Natural killer cell treated with Interleukin-12 subunit alpha and Interleukin-12 subunit beta and Interleukin-15 and Interleukin-18, amount 100 ng/mL, for 72 hours (primary cell): ENCODE measurements around the gene PHLDB3. TPM values are rescaled to one million over a fixed set of nuclear protein-coding genes. Genes with fewer than 3 reads are reported as not detected.
A peak's percentile ranks its signal among the peaks of the same experiment; 100 is the strongest.
"Not testable (repeated sequence)": the region's sequence is repeated elsewhere in the genome, so short reads cannot be mapped to it uniquely, and the experiment has no call there.

Experiments used
- ATAC-seq, 2 donors: fragments of 150-1000 bp; cut with Tn5 transposase in 1 of 2; sonication (Bioruptor Pico), chemical (Tn5 transposase) in 1 of 2; 2 replicates each; pipeline ENCODE4 v1.10.0; 2021
- DNase-seq: peaks from one replicate; pipeline ENCODE4 v3.0.0; 2022; ENCODE audit warnings: low spot score
- H3K27ac Mint-ChIP-seq, 2 donors: 1 replicate in 1 of 2; 2 replicates in 1 of 2; pipeline ENCODE4 v1.8.0; 2022; ENCODE audit warnings: mixed read lengths in 2 of 2, mild to moderate bottlenecking in 1 of 2, moderate library complexity in 1 of 2
- H3K27me3 Mint-ChIP-seq, 2 donors: 1 replicate in 1 of 2; 2 replicates in 1 of 2; pipeline ENCODE4 v1.8.0; 2022; ENCODE audit warnings: mixed read lengths in 2 of 2
- H3K36me3 Mint-ChIP-seq: one replicate; pipeline ENCODE4 v1.8.0; 2022; ENCODE audit warnings: mixed read lengths
- H3K4me1 Mint-ChIP-seq, 2 donors: 1 replicate in 1 of 2; 2 replicates in 1 of 2; pipeline ENCODE4 v1.8.0; 2022; ENCODE audit warnings: low read depth in 2 of 2, mixed read lengths in 2 of 2, mild to moderate bottlenecking in 1 of 2
- H3K4me3 Mint-ChIP-seq: one replicate; pipeline ENCODE4 v1.8.0; 2022; ENCODE audit warnings: mixed read lengths
- H3K9me3 Mint-ChIP-seq: 2 replicates; pipeline ENCODE4 v1.8.0; 2022; ENCODE audit warnings: mixed read lengths
- total RNA-seq, 2 donors: library from RNA; stranded (reverse); gene quantifications; one replicate each; pipeline ENCODE4 v1.2.3, GENCODE V29; 2022

Gene PHLDB3
- total RNA-seq, 2 donors from 2014 or later = 10.5 to 18.7 TPM

GRCh38 chr19:43447655-43448054 is 56.9 kb downstream of the PHLDB3 start:
- H3K27me3 Mint-ChIP-seq = peaks cover 3 to 5% of the 10 kb centered on the region in 2 donors
- DNase-seq (no peak), ATAC-seq (no peak)
- no peak overlapping the region for H3K27ac Mint-ChIP-seq
- peaks cover 4 to 6% of the 10 kb centered on the region in 2 donors for H3K4me1 Mint-ChIP-seq
- H3K36me3 Mint-ChIP-seq = peaks cover 5% of the 10 kb centered on the region
- no peaks in the 10 kb centered on the region for H3K9me3 Mint-ChIP-seq
- H3K4me3 Mint-ChIP-seq = no peak overlapping the region

DNA sequence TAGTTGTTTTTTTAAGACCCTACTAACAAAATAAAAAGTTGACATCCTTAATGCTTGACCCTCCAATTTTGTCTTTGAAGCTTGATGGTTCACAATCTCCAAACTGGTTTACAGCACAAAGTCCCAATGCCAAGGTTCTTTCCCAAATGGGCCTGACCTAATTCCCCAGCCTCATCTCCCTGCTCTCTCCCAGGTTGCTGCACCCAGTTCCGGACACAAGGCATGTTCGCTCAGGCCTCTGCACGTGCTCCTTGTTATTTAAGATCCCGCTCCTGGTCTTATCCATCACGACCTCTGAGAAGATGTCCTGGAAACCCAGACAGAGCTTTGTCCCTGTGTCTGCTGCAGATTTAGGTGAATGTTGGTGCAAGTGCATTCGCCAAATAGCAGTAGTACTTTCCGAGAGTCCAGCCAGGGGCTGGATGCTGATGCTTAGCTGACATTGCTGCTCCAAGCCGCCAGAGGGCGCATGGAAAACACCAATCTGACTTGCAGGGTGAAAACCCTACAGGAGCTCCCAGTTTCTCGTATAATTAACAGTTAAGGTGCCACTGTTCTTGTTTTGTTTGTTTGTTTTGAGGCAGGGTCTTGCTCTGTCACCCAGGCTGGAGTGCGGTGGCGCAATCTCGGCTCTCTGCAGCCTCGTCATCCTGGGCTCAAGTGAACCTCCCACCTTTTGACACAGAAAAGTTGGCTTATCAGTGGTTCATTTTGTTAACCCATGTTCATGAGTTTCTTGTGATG is 57.6 kb downstream of the PHLDB3 start:
- H3K27ac Mint-ChIP-seq = no peak overlapping the region
- H3K9me3 Mint-ChIP-seq = no peaks in the 10 kb centered on the region
- peak; percentile 68 to 77 for ATAC-seq
- no peaks in the 10 kb centered on the region for H3K36me3 Mint-ChIP-seq
- H3K4me1 Mint-ChIP-seq = peaks cover 4 to 6% of the 10 kb centered on the region in 2 donors
- DNase-seq = peak; percentile 78
- H3K4me3 Mint-ChIP-seq = no peak overlapping the region
- H3K27me3 Mint-ChIP-seq = no peaks in the 10 kb centered on the region

DNA sequence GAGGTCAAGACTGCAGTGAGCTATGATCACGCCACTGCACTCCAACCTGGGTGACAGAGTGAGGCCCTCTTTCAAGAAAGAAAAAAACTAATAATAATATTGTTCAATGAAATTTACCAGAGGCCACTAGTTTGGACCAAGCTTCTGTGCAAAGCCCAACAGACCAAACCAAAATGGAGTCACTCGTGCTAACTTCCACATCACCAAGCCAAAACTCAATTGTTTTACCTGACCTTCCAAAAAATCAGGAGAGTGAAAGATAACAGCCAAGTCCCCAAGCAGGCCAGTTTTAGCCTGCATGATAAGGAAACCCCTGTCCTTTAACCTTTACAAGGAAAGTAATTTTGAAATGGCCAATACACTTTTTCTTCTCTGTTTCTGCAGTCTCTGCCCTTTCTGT is 59.1 kb downstream of the PHLDB3 start:
- H3K36me3 Mint-ChIP-seq = no peaks in the 10 kb centered on the region
- ATAC-seq (no peak), DNase-seq (no peak)
- peaks cover 7% of the 10 kb centered on the region in 2 donors for H3K4me1 Mint-ChIP-seq
- H3K27ac Mint-ChIP-seq = no peak overlapping the region
- H3K9me3 Mint-ChIP-seq = no peaks in the 10 kb centered on the region
- no peak overlapping the region for H3K4me3 Mint-ChIP-seq
- no peaks in the 10 kb centered on the region for H3K27me3 Mint-ChIP-seq

GRCh38 chr19:43444531-43445287 is 59.8 kb downstream of the PHLDB3 start:
- Mint-ChIP-seq H3K36me3 (no peaks in the 10 kb centered on the region), H3K27me3 (no peaks in the 10 kb centered on the region), H3K27ac (no peak overlapping the region), H3K4me3 (no peak overlapping the region), H3K4me1 (peaks cover 10 to 11% of the 10 kb centered on the region in 2 donors), H3K9me3 (no peaks in the 10 kb centered on the region)
- no peak for DNase-seq
- ATAC-seq = no peak

DNA sequence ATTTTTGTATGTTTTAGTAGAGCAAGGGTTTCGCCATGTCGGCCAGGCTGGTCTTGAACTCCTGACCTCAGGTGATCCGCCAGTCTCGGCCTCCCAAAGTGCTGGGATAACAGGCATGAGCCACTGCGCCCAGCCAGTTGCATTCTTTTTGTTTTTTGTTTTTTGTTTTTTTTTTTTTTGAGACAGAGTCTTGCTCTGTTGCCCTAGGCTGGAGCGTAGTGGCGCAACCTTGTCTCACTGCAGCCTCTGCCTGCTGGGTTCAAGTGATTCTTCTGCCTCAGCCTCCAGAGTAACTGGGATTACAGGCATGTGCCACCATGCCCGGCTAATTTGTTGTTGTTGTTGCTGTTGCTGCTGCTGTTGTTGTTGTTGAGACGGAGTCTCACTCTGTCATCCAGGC is 60.5 kb downstream of the PHLDB3 start:
- not testable (repeated sequence) for DNase-seq, H3K27ac Mint-ChIP-seq, H3K9me3 Mint-ChIP-seq, H3K4me3 Mint-ChIP-seq, H3K27me3 Mint-ChIP-seq, H3K36me3 Mint-ChIP-seq, ATAC-seq
- H3K4me1 Mint-ChIP-seq = peaks cover 14 to 16% of the 10 kb centered on the region in 2 donors

GRCh38 chr19:43441716-43442115 is 62.8 kb downstream of the PHLDB3 start:
- peaks cover 21 to 27% of the 10 kb centered on the region in 2 donors for H3K4me1 Mint-ChIP-seq
- no peak overlapping the region for H3K27ac Mint-ChIP-seq
- no peaks in the 10 kb centered on the region for H3K9me3 Mint-ChIP-seq
- H3K27me3 Mint-ChIP-seq = no peaks in the 10 kb centered on the region
- no peaks in the 10 kb centered on the region for H3K36me3 Mint-ChIP-seq
- no peak overlapping the region for H3K4me3 Mint-ChIP-seq
- ATAC-seq = no peak
- DNase-seq = no peak

GRCh38 chr19:43439709-43440063 is 64.9 kb downstream of the PHLDB3 start:
- ATAC-seq = no peak
- no peak overlapping the region for H3K4me3 Mint-ChIP-seq
- peaks cover 23 to 34% of the 10 kb centered on the region in 2 donors for H3K4me1 Mint-ChIP-seq
- no peaks in the 10 kb centered on the region for H3K27me3 Mint-ChIP-seq
- H3K9me3 Mint-ChIP-seq = no peaks in the 10 kb centered on the region
- no peak for DNase-seq
- no peak overlapping the region for H3K27ac Mint-ChIP-seq
- no peaks in the 10 kb centered on the region for H3K36me3 Mint-ChIP-seq

GRCh38 chr19:43439032-43439708 is 65.4 kb downstream of the PHLDB3 start:
- Mint-ChIP-seq H3K4me3 (peak overlapping the region; percentile 26), H3K9me3 (no peaks in the 10 kb centered on the region), H3K27me3 (no peaks in the 10 kb centered on the region), H3K4me1 (peaks cover 23 to 34% of the 10 kb centered on the region in 2 donors), H3K27ac (peak overlapping the region; percentile 54 to 73), H3K36me3 (no peaks in the 10 kb centered on the region)
- peak in 1 of 2 donors; percentile 73 for ATAC-seq
- no peak for DNase-seq

DNA sequence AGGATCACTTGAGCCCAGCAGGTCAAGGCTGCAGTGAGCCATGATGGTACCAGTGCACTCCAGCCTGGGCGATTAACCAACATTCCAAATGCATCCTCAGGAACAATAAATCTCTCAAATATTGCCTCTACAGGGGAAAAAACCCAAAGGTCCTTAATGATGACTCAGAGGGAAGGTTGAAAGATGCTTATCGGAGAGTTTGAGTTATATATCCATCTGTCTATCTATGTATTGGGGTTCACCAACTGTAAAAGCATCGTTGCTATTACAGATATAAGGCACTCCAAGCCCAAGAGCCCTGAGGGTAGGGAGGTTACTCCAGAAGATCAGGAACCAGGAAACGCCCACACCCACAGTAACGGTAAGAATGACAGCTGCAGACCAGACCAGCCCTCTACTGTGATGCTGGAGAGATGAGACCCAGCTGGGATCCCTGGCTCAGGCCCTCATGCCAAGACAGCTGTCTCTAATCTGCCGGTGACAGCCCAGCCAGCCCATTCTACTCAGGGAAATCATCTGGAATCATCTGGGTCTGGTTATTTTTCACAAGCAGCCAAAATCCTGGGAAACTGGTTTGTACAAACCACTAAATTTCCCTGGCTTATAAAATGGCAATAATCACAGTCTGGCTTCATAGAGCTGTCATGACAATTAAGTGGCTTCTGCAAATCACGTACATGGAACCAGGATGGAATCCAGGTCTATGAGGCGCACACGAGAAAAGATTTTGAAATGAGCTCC is 66.1 kb downstream of the PHLDB3 start:
- peak overlapping the region; percentile 26 for H3K4me3 Mint-ChIP-seq
- peak overlapping the region; percentile 54 to 73 for H3K27ac Mint-ChIP-seq
- no peak for DNase-seq
- ATAC-seq = no peak
- H3K4me1 Mint-ChIP-seq = peaks cover 23 to 34% of the 10 kb centered on the region in 2 donors
- H3K36me3 Mint-ChIP-seq = no peaks in the 10 kb centered on the region
- H3K9me3 Mint-ChIP-seq = no peaks in the 10 kb centered on the region
- no peaks in the 10 kb centered on the region for H3K27me3 Mint-ChIP-seq

DNA sequence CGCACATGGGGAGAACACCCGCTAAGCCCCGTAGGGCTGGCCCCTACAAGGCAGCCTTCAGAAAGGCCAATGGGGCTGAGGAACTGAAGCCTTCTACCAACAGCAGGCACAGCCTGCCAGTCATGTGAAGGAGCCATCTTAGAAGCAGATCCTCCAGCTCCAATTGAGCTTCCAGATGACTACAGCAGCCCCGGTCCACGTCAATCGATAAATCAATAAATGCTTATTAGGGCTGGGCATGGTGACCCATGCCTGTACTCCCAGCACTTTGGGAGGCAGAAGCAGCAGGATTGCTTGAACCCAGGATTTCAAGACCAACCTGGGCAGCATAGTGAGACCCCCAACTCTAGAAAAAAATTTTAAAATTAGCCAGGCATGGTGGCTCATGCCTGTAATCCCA is 66.8 kb downstream of the PHLDB3 start:
- H3K9me3 Mint-ChIP-seq = no peaks in the 10 kb centered on the region
- no peaks in the 10 kb centered on the region for H3K36me3 Mint-ChIP-seq
- DNase-seq (no peak), ATAC-seq (no peak)
- peak overlapping the region; percentile 29 to 56 for H3K27ac Mint-ChIP-seq
- H3K4me1 Mint-ChIP-seq = peaks cover 27 to 34% of the 10 kb centered on the region in 2 donors
- H3K27me3 Mint-ChIP-seq = no peaks in the 10 kb centered on the region
- no peak overlapping the region for H3K4me3 Mint-ChIP-seq

- H3K4me3 Mint-ChIP-seq, H3K36me3 Mint-ChIP-seq, DNase-seq, ATAC-seq, H3K9me3 Mint-ChIP-seq, H3K27me3 Mint-ChIP-seq: not testable (repeated sequence)
- Mint-ChIP-seq H3K27ac (peak overlapping the region; percentile 29 to 56), H3K4me1 (peaks cover 27 to 34% of the 10 kb centered on the region in 2 donors)
Observed at GRCh38 chr19:43437284-43437683, 67.3 kb downstream of the PHLDB3 start.

- DNase-seq (no peak), ATAC-seq (no peak)
- Mint-ChIP-seq H3K27me3 (no peaks in the 10 kb centered on the region), H3K4me3 (peak overlapping the region; percentile 14), H3K9me3 (no peaks in the 10 kb centered on the region), H3K27ac (peak overlapping the region in 1 of 2 donors; percentile 8), H3K36me3 (no peaks in the 10 kb centered on the region), H3K4me1 (peaks cover 27 to 37% of the 10 kb centered on the region in 2 donors)
Observed at GRCh38 chr19:43435775-43436174, 68.8 kb downstream of the PHLDB3 start.

- DNase-seq (no peak), ATAC-seq (no peak)
- H3K4me3 Mint-ChIP-seq = no peak overlapping the region
- H3K4me1 Mint-ChIP-seq = peaks cover 17 to 24% of the 10 kb centered on the region in 2 donors
- H3K36me3 Mint-ChIP-seq = no peaks in the 10 kb centered on the region
- no peak overlapping the region for H3K27ac Mint-ChIP-seq
- no peaks in the 10 kb centered on the region for H3K27me3 Mint-ChIP-seq
- H3K9me3 Mint-ChIP-seq = no peaks in the 10 kb centered on the region
Observed at GRCh38 chr19:43433689-43434088, 70.9 kb downstream of the PHLDB3 start.
